BLaER1 treated with 17β-estradiol and CSF1 and Interleukin-3, amounts not matched to agents 10 nM and 100 nM (cell line): Measurements from ENCODE around the gene TMEM164.

ENCODE experiments used
- H3K27ac ChIP-seq, 11 experiments: shearing (Covaris generic); formaldehyde crosslinking; 2 replicates each; pipeline ENCODE4 v1.8.1; 2022
- H3K27me3 ChIP-seq, 11 experiments: shearing (Covaris generic); formaldehyde crosslinking; 2 replicates each; pipeline ENCODE4 v1.8.1; 2022
- H3K36me3 ChIP-seq, 11 experiments: shearing (Covaris generic); formaldehyde crosslinking; 2 replicates each; pipeline ENCODE4 v1.8.1; 2022
- H3K4me1 ChIP-seq, 10 experiments: shearing (Covaris generic); formaldehyde crosslinking; 2 replicates each; pipeline ENCODE4 v1.8.1; 2022
- H3K4me2 ChIP-seq, 11 experiments: shearing (Covaris generic); formaldehyde crosslinking; 2 replicates each; pipeline ENCODE4 v1.8.1; 2022
- H3K4me3 ChIP-seq, 10 experiments: shearing (Covaris generic); formaldehyde crosslinking; 2 replicates each; pipeline ENCODE4 v1.8.1; 2022
- H3K9ac ChIP-seq, 11 experiments: shearing (Covaris generic); formaldehyde crosslinking; 2 replicates each; pipeline ENCODE4 v1.8.1; 2022
- H3K9me3 ChIP-seq, 11 experiments: shearing (Covaris generic); formaldehyde crosslinking; replicated peaks in 1 of 11; 2 replicates each; pipeline ENCODE4 v1.8.1; 2022
- H4K20me1 ChIP-seq, 11 experiments: shearing (Covaris generic); formaldehyde crosslinking; 2 replicates each; pipeline ENCODE4 v1.8.1; 2022
- Cebpa-rat ChIP-seq, 11 experiments: shearing (Covaris generic); IDR thresholded peaks; 2 replicates each; pipeline ENCODE4 v1.8.1; 2022

The TMEM164 gene

DNA sequence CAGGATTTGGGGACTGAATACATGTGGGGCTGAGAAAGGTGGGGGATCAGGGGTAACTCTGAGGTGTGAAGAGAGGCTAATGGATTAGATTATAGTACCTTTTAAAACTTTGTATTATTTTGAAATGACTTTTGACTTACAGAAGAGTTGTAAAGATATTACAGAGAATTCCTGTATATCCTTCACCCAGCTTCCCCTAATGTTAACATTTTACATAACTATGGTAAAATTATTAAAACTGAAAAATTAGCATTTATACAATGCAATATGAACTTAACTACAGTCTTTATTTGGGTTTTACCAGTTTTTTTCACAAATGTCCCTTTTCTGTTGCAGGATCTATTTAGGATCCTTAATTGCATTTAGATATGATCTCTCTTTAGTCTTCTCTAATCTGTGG is 57.4 kb downstream of the TMEM164 start:
- H3K9ac ChIP-seq = no peak overlapping the region
- no peak for TF ChIP-seq Cebpa-rat (IDR thresholded peaks at IDR 0.05)
- H3K27ac ChIP-seq = peak overlapping the region in 2 of 11 experiments; percentile 36 to 63; a peak in 5 of 22 replicates
- H3K4me3 ChIP-seq = no peak overlapping the region
- peaks cover 0 to 21% (median 7%) of the 10 kb centered on the region in 11 experiments; a peak in 9 of 22 replicates for H3K9me3 ChIP-seq
- H3K36me3 ChIP-seq = no peaks in the 10 kb centered on the region
- H3K27me3 ChIP-seq = peaks cover 74 to 100% (median 99%) of the 10 kb centered on the region in 11 experiments
- peaks cover 0 to 48% (median 2%) of the 10 kb centered on the region in 10 experiments; a peak in 8 of 20 replicates for H3K4me1 ChIP-seq
- H3K4me2 ChIP-seq = peak overlapping the region in 3 of 11 experiments; percentile 28 to 70 (median 67); a peak in 1 of 22 replicates
- H4K20me1 ChIP-seq = peaks cover 0 to 14% (median 0%) of the 10 kb centered on the region in 11 experiments; a peak in 5 of 22 replicates

DNA sequence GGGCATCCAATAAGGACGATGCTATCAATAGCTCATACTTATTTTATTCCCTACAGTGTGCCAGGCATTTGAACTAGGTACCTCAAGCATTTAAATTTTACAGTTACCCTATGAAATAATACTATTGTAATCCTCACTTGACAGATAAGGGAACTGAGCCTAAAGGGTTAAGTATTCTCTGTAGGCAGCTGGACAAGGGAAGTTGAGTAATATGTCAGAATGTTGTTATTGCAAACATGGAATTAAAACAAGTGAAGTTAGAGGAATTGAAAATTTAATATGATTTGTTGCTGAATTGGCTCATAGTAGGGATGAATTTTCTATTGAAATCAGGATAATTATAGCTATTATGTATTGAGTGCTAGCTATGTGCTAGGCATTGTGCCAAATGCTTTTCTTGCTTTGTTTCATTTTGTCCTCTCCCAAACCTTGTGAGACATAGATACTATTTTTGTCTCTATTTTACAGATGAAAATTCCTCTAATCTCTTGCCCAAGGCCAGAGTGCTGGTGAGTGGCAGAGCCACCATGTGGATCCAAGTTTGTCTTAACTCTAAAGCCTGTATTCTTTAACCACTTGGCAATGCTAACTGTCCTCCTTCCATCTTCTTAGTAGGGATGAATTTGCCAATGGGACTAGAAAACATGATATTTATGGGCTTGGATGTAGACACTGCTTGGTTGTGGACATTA is 58.1 kb downstream of the TMEM164 start:
- Histone ChIP-seq H3K27me3 (peaks cover 74 to 100% (median 99%) of the 10 kb centered on the region in 11 experiments), H3K4me2 (peak overlapping the region in 6 of 11 experiments; percentile 23 to 70 (median 36); a peak in 8 of 22 replicates), H3K27ac (peak overlapping the region in 5 of 11 experiments; percentile 19 to 71 (median 42); a peak in 10 of 22 replicates), H3K36me3 (no peaks in the 10 kb centered on the region), H4K20me1 (peaks cover 0 to 14% (median 0%) of the 10 kb centered on the region in 11 experiments; a peak in 4 of 22 replicates), H3K4me1 (peaks cover 0 to 48% (median 3%) of the 10 kb centered on the region in 10 experiments; a peak in 8 of 20 replicates), H3K4me3 (no peak overlapping the region), H3K9ac (peak overlapping the region in 3 of 11 experiments; percentile 12 to 41 (median 18); a peak in 1 of 22 replicates), H3K9me3 (peaks cover 0 to 21% (median 7%) of the 10 kb centered on the region in 11 experiments; a peak in 9 of 22 replicates)
- no peak for TF ChIP-seq Cebpa-rat (IDR thresholded peaks at IDR 0.05)

- Histone ChIP-seq H3K36me3 (peaks cover 0 to 7% (median 0%) of the 10 kb centered on the region in 11 experiments; a peak in 2 of 22 replicates), H4K20me1 (peaks cover 0 to 20% (median 4%) of the 10 kb centered on the region in 11 experiments; a peak in 6 of 22 replicates), H3K27me3 (peaks cover 80 to 100% (median 100%) of the 10 kb centered on the region in 11 experiments), H3K9me3 (peaks cover 0 to 21% (median 7%) of the 10 kb centered on the region in 11 experiments; a peak in 9 of 22 replicates), H3K9ac (no peak overlapping the region), H3K4me2 (peak overlapping the region in 1 of 11 experiments; percentile 13; a peak in 2 of 22 replicates), H3K27ac (no peak overlapping the region), H3K4me3 (no peak overlapping the region), H3K4me1 (peaks cover 5 to 48% (median 15%) of the 10 kb centered on the region in 10 experiments; a peak in 18 of 20 replicates)
- no peak for TF ChIP-seq Cebpa-rat (IDR thresholded peaks at IDR 0.05)
Measured at GRCh38 chrX:110062919-110063318, 60.0 kb downstream of the TMEM164 start.

DNA sequence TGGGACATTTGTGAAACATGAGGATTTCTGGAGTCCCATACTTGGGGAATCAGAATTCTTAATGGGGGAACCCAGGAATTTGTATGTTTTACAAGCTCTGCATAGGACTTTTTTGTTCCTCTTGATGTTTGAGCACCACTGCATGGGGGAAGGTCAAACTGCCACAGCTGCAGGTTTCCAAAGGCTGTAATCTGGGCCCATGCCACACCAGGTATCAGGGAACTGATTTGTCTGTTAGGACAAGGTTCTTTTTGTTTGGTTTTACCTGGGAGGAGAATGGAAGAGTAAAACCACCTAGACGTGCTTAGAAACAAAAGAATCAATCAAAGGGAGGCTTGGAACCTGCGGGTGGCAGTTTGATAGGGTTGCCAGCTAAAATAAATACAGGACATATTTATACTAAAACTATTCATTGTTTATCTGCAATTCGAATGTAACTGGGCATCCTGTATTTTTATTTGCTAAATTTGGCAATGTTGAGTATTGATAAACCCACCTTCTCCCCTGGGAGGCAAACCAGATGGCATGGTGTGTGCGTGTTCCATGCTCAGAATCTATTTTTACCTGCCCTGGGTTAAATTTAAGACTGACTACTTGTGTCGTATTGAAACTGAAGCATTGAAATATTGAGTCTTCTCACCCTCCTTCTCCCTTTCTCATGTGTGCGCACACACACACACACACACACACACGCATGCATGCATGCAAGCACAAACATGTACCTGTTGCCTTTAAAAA is 63.7 kb downstream of the TMEM164 start:
- TF ChIP-seq Cebpa-rat (IDR thresholded peaks at IDR 0.05) = no peak
- no peak overlapping the region for H3K27ac ChIP-seq
- no peaks in the 10 kb centered on the region for H3K9me3 ChIP-seq
- no peak overlapping the region for H3K9ac ChIP-seq
- peaks cover 0 to 26% (median 0%) of the 10 kb centered on the region in 11 experiments; a peak in 2 of 22 replicates for H3K36me3 ChIP-seq
- H3K4me1 ChIP-seq = peaks cover 0 to 20% (median 14%) of the 10 kb centered on the region in 10 experiments; a peak in 16 of 20 replicates
- H4K20me1 ChIP-seq = peaks cover 0 to 15% (median 4%) of the 10 kb centered on the region in 11 experiments; a peak in 6 of 22 replicates
- H3K4me2 ChIP-seq = peak overlapping the region in 7 of 11 experiments; percentile 14 to 52 (median 41); a peak in 12 of 22 replicates
- H3K4me3 ChIP-seq = no peak overlapping the region
- peaks cover 54 to 97% (median 83%) of the 10 kb centered on the region in 11 experiments for H3K27me3 ChIP-seq

- no peak overlapping the region for H3K4me3 ChIP-seq
- no peak overlapping the region for H3K9ac ChIP-seq
- no peak overlapping the region for H3K4me2 ChIP-seq
- H3K27me3 ChIP-seq = peaks cover 44 to 96% (median 80%) of the 10 kb centered on the region in 11 experiments; a peak in 21 of 22 replicates
- H4K20me1 ChIP-seq = peaks cover 0 to 9% (median 0%) of the 10 kb centered on the region in 11 experiments; a peak in 2 of 22 replicates
- H3K36me3 ChIP-seq = peaks cover 7 to 55% (median 12%) of the 10 kb centered on the region in 11 experiments; a peak in 18 of 22 replicates
- TF ChIP-seq Cebpa-rat (IDR thresholded peaks at IDR 0.05) = no peak
- no peak overlapping the region for H3K27ac ChIP-seq
- H3K4me1 ChIP-seq = peaks cover 0 to 16% (median 10%) of the 10 kb centered on the region in 10 experiments; a peak in 11 of 20 replicates
- H3K9me3 ChIP-seq = peaks cover 23 to 34% (median 30%) of the 10 kb centered on the region in 11 experiments
Measured at GRCh38 chrX:110070970-110071369, 68.1 kb downstream of the TMEM164 start.

- Histone ChIP-seq H3K4me3 (no peak overlapping the region), H3K4me2 (no peak overlapping the region), H3K27ac (no peak overlapping the region), H3K4me1 (peaks cover 0 to 15% (median 0%) of the 10 kb centered on the region in 10 experiments; a peak in 8 of 20 replicates), H4K20me1 (peaks cover 0 to 20% (median 12%) of the 10 kb centered on the region in 11 experiments; a peak in 9 of 22 replicates), H3K9me3 (peaks cover 0 to 15% (median 4%) of the 10 kb centered on the region in 11 experiments; a peak in 6 of 22 replicates), H3K36me3 (no peaks in the 10 kb centered on the region; a peak in 1 of 22 replicates), H3K9ac (no peak overlapping the region), H3K27me3 (peaks cover 70 to 97% (median 90%) of the 10 kb centered on the region in 11 experiments)
- TF ChIP-seq Cebpa-rat (IDR thresholded peaks at IDR 0.05) = no peak
Measured at GRCh38 chrX:110081320-110081719, 78.4 kb downstream of the TMEM164 start.

DNA sequence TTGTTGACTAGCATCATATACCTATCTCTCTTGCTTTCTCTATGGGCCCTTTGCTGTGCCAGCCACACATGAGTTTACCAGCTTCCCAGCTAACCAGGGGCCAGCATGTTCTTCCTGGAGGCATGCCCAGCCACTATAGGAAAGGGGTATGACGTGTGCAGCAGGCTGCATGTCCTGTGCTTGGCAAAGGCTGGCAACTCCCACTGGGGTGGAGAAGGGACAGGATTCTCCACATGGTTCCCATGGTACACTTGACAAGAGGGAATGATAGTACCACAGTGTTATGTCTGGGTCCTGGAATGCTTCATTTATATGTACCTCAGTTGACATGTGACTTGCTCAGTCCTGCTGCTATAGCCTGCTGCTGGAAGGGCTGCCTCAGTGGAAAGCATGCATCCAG is 78.8 kb downstream of the TMEM164 start:
- no peak for TF ChIP-seq Cebpa-rat (IDR thresholded peaks at IDR 0.05)
- H3K27ac ChIP-seq = no peak overlapping the region
- no peaks in the 10 kb centered on the region; a peak in 1 of 22 replicates for H3K36me3 ChIP-seq
- H3K4me1 ChIP-seq = peaks cover 0 to 19% (median 1%) of the 10 kb centered on the region in 10 experiments; a peak in 10 of 20 replicates
- no peak overlapping the region for H3K4me3 ChIP-seq
- no peak overlapping the region for H3K9ac ChIP-seq
- peaks cover 0 to 11% (median under 1%) of the 10 kb centered on the region in 11 experiments; a peak in 5 of 22 replicates for H3K9me3 ChIP-seq
- H4K20me1 ChIP-seq = peaks cover 0 to 23% (median 13%) of the 10 kb centered on the region in 11 experiments; a peak in 12 of 22 replicates
- no peak overlapping the region for H3K4me2 ChIP-seq
- H3K27me3 ChIP-seq = peaks cover 69 to 97% (median 88%) of the 10 kb centered on the region in 11 experiments

DNA sequence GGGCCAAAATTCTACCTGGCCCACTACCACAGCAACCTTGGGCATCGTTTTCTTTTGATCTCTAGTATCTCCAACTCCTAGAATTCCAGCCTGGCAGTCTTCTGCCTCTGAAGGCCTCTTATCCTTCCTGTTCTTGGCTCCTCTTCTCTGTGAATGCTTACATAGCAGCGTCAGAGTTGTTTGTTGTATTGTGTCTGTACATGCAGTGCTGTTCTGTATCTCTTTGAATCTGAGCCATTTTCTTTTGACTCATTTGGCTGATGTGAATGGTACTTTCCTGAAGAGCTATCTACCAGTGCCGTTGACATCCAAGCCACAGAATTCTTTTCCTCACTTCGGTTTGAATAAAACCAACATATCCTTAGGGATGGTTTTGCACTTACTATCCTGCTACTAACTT is 79.2 kb downstream of the TMEM164 start:
- Histone ChIP-seq H3K4me2 (no peak overlapping the region), H3K36me3 (no peaks in the 10 kb centered on the region; a peak in 1 of 22 replicates), H3K27ac (no peak overlapping the region), H3K9me3 (peaks cover 0 to 7% (median 0%) of the 10 kb centered on the region in 11 experiments; a peak in 2 of 22 replicates), H4K20me1 (peaks cover 0 to 28% (median 17%) of the 10 kb centered on the region in 11 experiments; a peak in 13 of 22 replicates), H3K4me3 (no peak overlapping the region), H3K9ac (no peak overlapping the region), H3K27me3 (peaks cover 72 to 97% (median 88%) of the 10 kb centered on the region in 11 experiments), H3K4me1 (peaks cover 0 to 23% (median 4%) of the 10 kb centered on the region in 10 experiments; a peak in 14 of 20 replicates)
- no peak for TF ChIP-seq Cebpa-rat (IDR thresholded peaks at IDR 0.05)
